ENCODE data around the gene PCNX3. TPM values are rescaled to one million over a fixed set of nuclear protein-coding genes. Genes with fewer than 3 reads are reported as not detected.
"Not testable (repeated sequence)": the region's sequence is repeated elsewhere in the genome, so short reads cannot be mapped to it uniquely, and the experiment has no call there.

Gene PCNX3
- total and polyA plus RNA-seq, 12 donors: 9.0 to 45.0 (median 33.4) TPM

DNA sequence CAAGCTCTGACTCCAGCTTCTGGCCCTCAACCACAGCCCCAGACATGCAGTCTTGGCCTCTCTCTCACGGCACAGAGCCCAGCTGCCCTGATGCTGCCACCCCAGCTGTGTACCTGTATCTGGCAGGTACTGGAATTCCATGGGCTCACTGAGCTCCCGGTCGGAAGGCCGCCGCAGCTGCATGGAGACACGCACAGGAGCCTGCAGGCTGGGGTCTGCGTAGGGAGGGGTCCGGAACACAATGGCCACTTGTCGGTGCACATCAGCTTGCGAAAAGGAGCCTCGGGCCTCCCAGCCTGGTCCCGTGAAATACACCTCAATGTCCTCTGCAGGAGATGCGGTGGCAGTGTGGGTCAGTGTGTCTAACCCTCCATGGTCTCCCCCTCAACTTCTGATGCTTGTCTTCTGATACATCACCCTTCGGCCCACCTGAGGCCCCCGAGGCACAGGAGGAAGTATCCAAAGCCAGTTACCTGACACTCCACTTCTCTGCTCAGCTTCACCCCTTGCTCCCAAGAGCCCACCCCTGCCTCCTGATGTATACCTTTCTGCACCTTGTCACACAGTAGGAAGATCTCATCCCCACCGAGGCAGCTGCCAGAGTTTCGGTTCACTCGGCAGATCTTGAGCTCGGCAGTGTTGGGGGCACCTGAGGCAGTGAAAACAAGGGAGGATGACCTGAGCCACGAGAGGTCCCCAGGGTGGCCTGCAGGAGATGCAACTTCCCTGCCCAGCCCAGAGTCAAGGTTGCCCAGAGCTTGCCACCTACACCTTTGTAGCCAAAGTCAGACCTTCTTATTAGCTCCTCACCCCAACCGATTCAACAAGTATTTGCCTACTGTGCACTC, 42.8 kb downstream of the PCNX3 start:
- Histone ChIP-seq H3K27me3 (no peaks in the 10 kb centered on the region), H3K4me3 (no peak overlapping the region), H3K27ac (no peak overlapping the region), H3K4me1 (replicated peaks in 1 of 2) (peaks cover 10 to 21% of the 10 kb centered on the region in 2 donors), H3K9me3 (replicated peaks in 1 of 3) (no peaks in the 10 kb centered on the region), H3K36me3 (replicated peaks in 1 of 2) (peaks cover 0 to 74% of the 10 kb centered on the region in 2 donors)
- peak in 3 of 7 donors; percentile 17 to 51 (median 24) for DNase-seq
- intact Hi-C loops (cut with DNase I): no loop called here
- TF ChIP-seq POLR2A (IDR thresholded peaks at IDR 0.05): no peak
- no peak for TF ChIP-seq CTCF (IDR thresholded peaks at IDR 0.05)
- WGBS, 4 donors: 89 to 92% (median 91%) methylated on average over 14 to 21 of the region's 21 CpGs

DNA sequence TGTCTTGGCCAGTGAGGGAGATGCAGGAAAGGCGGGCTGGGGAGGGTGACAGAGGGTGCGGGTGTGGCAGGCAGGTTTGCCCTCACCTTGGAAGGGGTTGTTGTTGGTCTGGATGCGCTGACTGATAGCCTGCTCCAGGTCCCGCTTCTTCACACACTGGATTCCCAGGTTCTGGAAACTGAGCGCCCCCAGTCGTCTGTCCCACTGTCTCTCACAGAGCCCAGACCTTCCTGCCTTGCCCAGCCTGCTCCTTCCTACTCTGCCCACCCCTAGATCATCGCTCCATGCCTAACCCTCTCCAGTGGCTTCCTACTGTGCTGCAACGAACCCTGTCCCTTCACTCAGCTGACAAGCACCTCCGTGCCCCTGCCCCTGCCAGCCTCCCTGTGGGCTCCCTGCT, 44.5 kb downstream of the PCNX3 start:
- H3K4me1 ChIP-seq (replicated peaks in 1 of 2): peaks cover 10 to 22% of the 10 kb centered on the region in 2 donors
- intact Hi-C loops (cut with DNase I): no loop called here
- H3K36me3 ChIP-seq (replicated peaks in 1 of 2): peaks cover 0 to 63% of the 10 kb centered on the region in 2 donors
- H3K27me3 ChIP-seq: no peaks in the 10 kb centered on the region
- TF ChIP-seq CTCF (IDR thresholded peaks at IDR 0.05): no peak
- DNase-seq: peak in 2 of 7 donors; percentile 18 to 28
- peak overlapping the region in 1 of 5 donors; percentile 21 for H3K27ac ChIP-seq
- whole genome bisulfite sequencing, 4 donors: 88 to 96% (median 91%) methylated on average over 9 of the region's 9 CpGs
- no peaks in the 10 kb centered on the region for H3K9me3 ChIP-seq (replicated peaks in 1 of 3)
- H3K4me3 ChIP-seq: no peak overlapping the region

DNA sequence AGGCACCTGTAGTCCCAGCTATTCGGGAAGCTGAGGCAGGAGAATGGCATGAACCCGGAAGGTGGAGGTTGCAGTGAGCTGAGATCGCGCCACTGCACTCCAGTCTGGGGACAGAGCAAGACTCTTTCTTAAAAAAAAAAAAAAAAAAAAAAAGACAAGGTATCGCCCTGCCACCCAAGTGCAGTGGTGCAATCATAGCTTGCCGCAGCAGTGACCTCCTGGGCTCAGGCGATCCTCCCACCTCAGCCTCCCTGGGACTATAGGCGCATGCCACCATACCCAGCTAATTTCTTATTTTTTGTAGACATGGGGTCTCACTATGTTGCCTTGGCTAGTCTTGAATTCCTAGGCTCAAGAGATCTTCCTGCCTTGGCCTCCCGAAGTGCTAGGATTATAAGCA, 45.3 kb downstream of the PCNX3 start:
- not testable (repeated sequence) for DNase-seq
- WGBS, 4 donors: 87 to 97% (median 92%) methylated on average over 8 to 9 of the region's 9 CpGs
- peaks cover 0 to 54% of the 10 kb centered on the region in 2 donors for H3K36me3 ChIP-seq (replicated peaks in 1 of 2)

DNA sequence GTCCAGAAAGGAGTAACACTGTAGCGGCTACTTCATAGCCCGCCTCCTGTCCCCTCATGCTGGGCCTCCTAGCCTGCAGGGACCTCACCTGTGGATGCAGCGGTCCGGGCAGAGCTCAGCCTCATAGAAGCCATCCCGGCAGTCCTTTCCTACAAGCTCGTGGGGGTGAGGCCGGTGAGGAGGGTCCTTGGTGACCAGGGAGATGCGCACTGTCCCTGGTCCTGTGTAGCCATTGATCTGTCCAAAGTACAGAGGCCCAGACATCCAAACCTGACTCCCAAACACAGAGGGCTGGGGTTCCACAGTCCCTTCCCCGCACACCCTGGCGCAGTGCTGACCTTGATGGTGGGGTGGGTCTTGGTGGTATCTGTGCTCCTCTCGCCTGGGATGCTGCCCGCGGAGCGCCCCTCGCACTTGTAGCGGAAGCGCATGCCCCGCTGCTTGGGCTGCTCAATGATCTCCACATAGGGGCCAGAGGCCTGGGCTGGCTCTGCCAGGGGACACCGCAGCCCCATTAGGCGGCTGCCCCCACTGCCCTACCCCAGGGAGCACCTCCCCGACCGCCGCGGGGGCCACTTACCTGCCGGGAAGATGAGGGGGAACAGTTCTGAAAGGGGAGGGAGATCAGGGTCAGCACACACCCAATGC, 46.1 kb downstream of the PCNX3 start:
- Histone ChIP-seq H3K9me3 (replicated peaks in 1 of 3) (no peaks in the 10 kb centered on the region), H3K36me3 (replicated peaks in 1 of 2) (peaks cover 0 to 46% of the 10 kb centered on the region in 2 donors), H3K27me3 (no peaks in the 10 kb centered on the region), H3K27ac (peak overlapping the region; percentile 94 to 100 (median 98)), H3K4me1 (replicated peaks in 1 of 2) (peaks cover 10 to 22% of the 10 kb centered on the region in 2 donors), H3K4me3 (peak overlapping the region; percentile 39 to 97 (median 83))
- DNase-seq: peak in 5 of 7 donors; percentile 9 to 35 (median 23)
- intact Hi-C loops (cut with DNase I): no loop called here
- TF ChIP-seq POLR2A (IDR thresholded peaks at IDR 0.05) (no peak), CTCF (IDR thresholded peaks at IDR 0.05) (no peak)
- WGBS, 4 donors: 52 to 100% (median 54%) methylated on average over 1 to 25 of the region's 25 CpGs

More for the DNA sequence above, 45.3 kb downstream of the PCNX3 start:
- H3K4me3 ChIP-seq; H3K9me3 ChIP-seq (replicated peaks in 1 of 3); H3K27me3 ChIP-seq; intact Hi-C loops (cut with DNase I): not testable (repeated sequence)
- Histone ChIP-seq H3K27ac (peak overlapping the region in 2 of 5 donors; percentile 99 to 100), H3K4me1 (replicated peaks in 1 of 2) (peaks cover 10 to 22% of the 10 kb centered on the region in 2 donors)
